Nephron (organoid): ENCODE measurements around the gene CTNND2.

ENCODE experiments used
- H3K27ac Mint-ChIP-seq, 3 experiments: 2 replicates each; pipeline ENCODE4 v1.8.0; 2020; ENCODE audit warnings: mixed read lengths in 3 of 3, mild to moderate bottlenecking in 2 of 3, moderate library complexity in 1 of 3
- H3K27me3 Mint-ChIP-seq: 2 replicates; pipeline ENCODE4 v1.8.0; 2021; ENCODE audit warnings: low read depth, mild to moderate bottlenecking, moderate library complexity, mixed read lengths
- H3K36me3 Mint-ChIP-seq: 2 replicates; pipeline ENCODE4 v1.8.0; 2020; ENCODE audit warnings: low read depth, mixed read lengths
- H3K4me1 Mint-ChIP-seq: 2 replicates; pipeline ENCODE4 v1.8.0; 2020; ENCODE audit warnings: mixed read lengths
- H3K4me3 Mint-ChIP-seq, 3 experiments: 2 replicates each; pipeline ENCODE4 v1.8.0; 2020; ENCODE audit warnings: mild to moderate bottlenecking in 3 of 3, mixed read lengths in 3 of 3, moderate library complexity in 2 of 3
- H3K9me3 Mint-ChIP-seq: 2 replicates; pipeline ENCODE4 v1.8.0; 2020; ENCODE audit warnings: mixed read lengths
- CTCF ChIP-seq, 3 experiments: fragments of 200-600 bp; sonication (generic); IDR thresholded peaks; one replicate each; pipeline ENCODE4 v1.5.0; 2021; ENCODE audit warnings: antibody characterized with exemption in 3 of 3; ENCODE audit not compliant: unreplicated experiment in 3 of 3

Gene CTNND2

GRCh38 chr5:11863911-11864310 is 40.3 kb downstream of the CTNND2 start:
- peaks cover 4% of the 10 kb centered on the region for H3K27me3 Mint-ChIP-seq
- H3K9me3 Mint-ChIP-seq: no peaks in the 10 kb centered on the region
- H3K4me1 Mint-ChIP-seq: no peaks in the 10 kb centered on the region
- H3K4me3 Mint-ChIP-seq: no peak overlapping the region
- TF ChIP-seq CTCF (IDR thresholded peaks at IDR 0.05; ENCODE audit: unreplicated experiment in 3 of 3): no peak
- H3K27ac Mint-ChIP-seq: no peak overlapping the region
- H3K36me3 Mint-ChIP-seq: no peaks in the 10 kb centered on the region

- H3K27ac Mint-ChIP-seq: no peak overlapping the region
- no peaks in the 10 kb centered on the region for H3K4me1 Mint-ChIP-seq
- H3K36me3 Mint-ChIP-seq: no peaks in the 10 kb centered on the region
- H3K9me3 Mint-ChIP-seq: no peaks in the 10 kb centered on the region
- H3K27me3 Mint-ChIP-seq: no peaks in the 10 kb centered on the region
- no peak overlapping the region for H3K4me3 Mint-ChIP-seq
- TF ChIP-seq CTCF (IDR thresholded peaks at IDR 0.05; ENCODE audit: unreplicated experiment in 3 of 3): no peak
These were observed 46.9 kb downstream of the CTNND2 start for GRCh38 chr5:11857391-11857790.

- Mint-ChIP-seq H3K27me3 (no peaks in the 10 kb centered on the region), H3K4me1 (no peaks in the 10 kb centered on the region), H3K27ac (no peak overlapping the region), H3K4me3 (no peak overlapping the region), H3K9me3 (no peaks in the 10 kb centered on the region), H3K36me3 (no peaks in the 10 kb centered on the region)
- TF ChIP-seq CTCF (IDR thresholded peaks at IDR 0.05; ENCODE audit: unreplicated experiment in 3 of 3): no peak
These were observed 49.3 kb downstream of the CTNND2 start for GRCh38 chr5:11854936-11855335.

GRCh38 chr5:11853796-11854195 is 50.5 kb downstream of the CTNND2 start:
- Mint-ChIP-seq H3K27ac (no peak overlapping the region), H3K4me1 (no peaks in the 10 kb centered on the region), H3K4me3 (no peak overlapping the region), H3K36me3 (no peaks in the 10 kb centered on the region), H3K9me3 (no peaks in the 10 kb centered on the region), H3K27me3 (no peaks in the 10 kb centered on the region)
- TF ChIP-seq CTCF (IDR thresholded peaks at IDR 0.05; ENCODE audit: unreplicated experiment in 3 of 3): no peak

- TF ChIP-seq CTCF (IDR thresholded peaks at IDR 0.05; ENCODE audit: unreplicated experiment in 3 of 3): no peak
- H3K27ac Mint-ChIP-seq: no peak overlapping the region
- no peaks in the 10 kb centered on the region for H3K9me3 Mint-ChIP-seq
- no peaks in the 10 kb centered on the region for H3K27me3 Mint-ChIP-seq
- no peak overlapping the region for H3K4me3 Mint-ChIP-seq
- no peaks in the 10 kb centered on the region for H3K36me3 Mint-ChIP-seq
- H3K4me1 Mint-ChIP-seq: no peaks in the 10 kb centered on the region
These were observed 51.1 kb downstream of the CTNND2 start for GRCh38 chr5:11853140-11853539.

GRCh38 chr5:11852717-11853087 is 51.5 kb downstream of the CTNND2 start:
- Mint-ChIP-seq H3K4me3 (no peak overlapping the region), H3K9me3 (no peaks in the 10 kb centered on the region), H3K27ac (no peak overlapping the region), H3K27me3 (no peaks in the 10 kb centered on the region), H3K36me3 (no peaks in the 10 kb centered on the region), H3K4me1 (no peaks in the 10 kb centered on the region)
- no peak for TF ChIP-seq CTCF (IDR thresholded peaks at IDR 0.05; ENCODE audit: unreplicated experiment in 3 of 3)
